ENCODE data around the gene CFAP77.

CFAP77 gene

DNA sequence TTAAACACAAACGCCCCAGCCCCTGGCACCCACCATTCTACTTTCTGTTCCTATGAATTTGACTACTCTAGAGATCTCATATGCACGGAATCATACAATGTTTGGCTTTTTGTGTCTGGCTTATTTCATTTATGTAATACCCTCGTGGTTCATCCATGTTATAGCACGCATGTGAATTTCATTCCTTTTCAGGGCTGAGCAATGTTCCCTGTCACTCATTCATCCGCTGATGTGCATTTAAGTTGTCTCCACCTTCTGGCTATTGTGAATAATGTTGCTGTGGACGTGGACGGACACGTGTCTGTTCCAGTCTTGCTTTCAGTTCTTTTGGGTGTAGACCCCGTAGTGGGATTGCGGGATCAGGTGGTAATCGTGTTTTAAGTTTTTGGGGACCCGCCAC, 92.5 kb downstream of the CFAP77 start:
- TF ChIP-seq, protein P1, sequence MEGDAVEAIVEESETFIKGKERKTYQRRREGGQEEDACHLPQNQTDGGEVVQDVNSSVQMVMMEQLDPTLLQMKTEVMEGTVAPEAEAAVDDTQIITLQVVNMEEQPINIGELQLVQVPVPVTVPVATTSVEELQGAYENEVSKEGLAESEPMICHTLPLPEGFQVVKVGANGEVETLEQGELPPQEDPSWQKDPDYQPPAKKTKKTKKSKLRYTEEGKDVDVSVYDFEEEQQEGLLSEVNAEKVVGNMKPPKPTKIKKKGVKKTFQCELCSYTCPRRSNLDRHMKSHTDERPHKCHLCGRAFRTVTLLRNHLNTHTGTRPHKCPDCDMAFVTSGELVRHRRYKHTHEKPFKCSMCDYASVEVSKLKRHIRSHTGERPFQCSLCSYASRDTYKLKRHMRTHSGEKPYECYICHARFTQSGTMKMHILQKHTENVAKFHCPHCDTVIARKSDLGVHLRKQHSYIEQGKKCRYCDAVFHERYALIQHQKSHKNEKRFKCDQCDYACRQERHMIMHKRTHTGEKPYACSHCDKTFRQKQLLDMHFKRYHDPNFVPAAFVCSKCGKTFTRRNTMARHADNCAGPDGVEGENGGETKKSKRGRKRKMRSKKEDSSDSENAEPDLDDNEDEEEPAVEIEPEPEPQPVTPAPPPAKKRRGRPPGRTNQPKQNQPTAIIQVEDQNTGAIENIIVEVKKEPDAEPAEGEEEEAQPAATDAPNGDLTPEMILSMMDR (IDR thresholded peaks at IDR 0.05; ENCODE audit: extremely low read depth, missing control alignments) = no peak

DNA sequence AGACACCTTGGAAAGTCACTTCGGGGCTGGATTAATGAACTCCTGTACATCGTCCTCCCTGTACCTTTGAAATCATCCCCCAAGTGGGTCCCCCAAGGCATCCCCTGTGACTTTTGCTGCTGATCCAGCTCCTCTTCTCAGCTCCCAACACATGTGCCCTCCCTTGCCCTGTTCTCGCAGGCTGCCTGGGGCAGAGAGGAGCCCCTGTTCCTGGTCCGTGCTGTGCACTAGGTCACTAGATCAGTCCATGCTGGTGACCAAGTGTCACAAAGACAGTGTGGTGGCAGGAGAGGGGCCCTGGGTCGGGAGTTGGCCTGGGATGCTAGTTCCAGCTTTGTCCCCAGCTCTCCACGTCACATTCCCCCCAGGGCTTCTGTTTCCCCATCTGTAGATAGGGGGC, 93.1 kb downstream of the CFAP77 start:
- TF ChIP-seq, protein P1 (IDR thresholded peaks at IDR 0.05; ENCODE audit: extremely low read depth, missing control alignments) = no peak
- DNase-seq (ENCODE audit: low spot score) = no peak

More for the DNA sequence above, 92.5 kb downstream of the CFAP77 start:
- DNase-seq (ENCODE audit: low spot score) = no peak

GRCh38 chr9:132504488-132504887, 94.5 kb downstream of the CFAP77 start:
- TF ChIP-seq, protein P1 (IDR thresholded peaks at IDR 0.05; ENCODE audit: extremely low read depth, missing control alignments) = no peak

GRCh38 chr9:132505991-132506655, 96.1 kb downstream of the CFAP77 start:
- TF ChIP-seq, protein P1 (IDR thresholded peaks at IDR 0.05; ENCODE audit: extremely low read depth, missing control alignments) = no peak
- no peak for DNase-seq (ENCODE audit: low spot score)

More at GRCh38 chr9:132504488-132504887, 94.5 kb downstream of the CFAP77 start:
- no peak for DNase-seq (ENCODE audit: low spot score)

DNA sequence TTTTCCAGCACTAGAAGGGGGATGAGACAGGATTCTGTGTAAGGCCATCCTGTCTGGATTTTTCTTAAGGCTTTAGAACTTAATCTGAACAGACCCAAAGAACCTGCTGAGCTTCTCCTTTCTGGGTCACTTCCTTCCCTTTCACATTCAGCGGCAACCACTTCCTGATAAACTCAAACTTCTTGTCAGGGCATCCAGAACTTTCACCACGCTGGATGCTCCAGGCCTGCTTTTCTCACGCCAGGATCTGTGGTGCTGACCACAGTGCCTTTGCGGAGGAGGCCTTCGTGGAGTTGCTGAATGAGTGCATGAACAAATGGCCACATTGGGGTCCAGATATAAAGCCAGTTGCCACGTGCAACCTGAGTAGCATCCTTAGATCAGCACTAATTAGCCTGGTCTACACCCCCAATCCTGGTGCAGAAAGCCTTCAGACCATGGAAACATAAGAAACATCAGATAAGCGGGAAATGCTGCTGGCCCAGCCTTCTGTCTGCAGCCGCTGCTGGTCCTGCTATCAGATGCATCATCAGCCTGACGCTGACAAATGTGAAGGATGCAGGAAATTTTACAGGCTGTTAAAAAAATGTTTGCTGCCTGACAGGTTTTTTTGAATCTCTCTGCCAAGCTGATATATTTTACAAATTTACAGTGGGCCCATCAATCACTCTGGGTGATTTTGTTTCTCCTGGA, 97.1 kb downstream of the CFAP77 start:
- TF ChIP-seq, protein P1 (IDR thresholded peaks at IDR 0.05; ENCODE audit: extremely low read depth, missing control alignments) = no peak
- no peak for DNase-seq (ENCODE audit: low spot score)

DNA sequence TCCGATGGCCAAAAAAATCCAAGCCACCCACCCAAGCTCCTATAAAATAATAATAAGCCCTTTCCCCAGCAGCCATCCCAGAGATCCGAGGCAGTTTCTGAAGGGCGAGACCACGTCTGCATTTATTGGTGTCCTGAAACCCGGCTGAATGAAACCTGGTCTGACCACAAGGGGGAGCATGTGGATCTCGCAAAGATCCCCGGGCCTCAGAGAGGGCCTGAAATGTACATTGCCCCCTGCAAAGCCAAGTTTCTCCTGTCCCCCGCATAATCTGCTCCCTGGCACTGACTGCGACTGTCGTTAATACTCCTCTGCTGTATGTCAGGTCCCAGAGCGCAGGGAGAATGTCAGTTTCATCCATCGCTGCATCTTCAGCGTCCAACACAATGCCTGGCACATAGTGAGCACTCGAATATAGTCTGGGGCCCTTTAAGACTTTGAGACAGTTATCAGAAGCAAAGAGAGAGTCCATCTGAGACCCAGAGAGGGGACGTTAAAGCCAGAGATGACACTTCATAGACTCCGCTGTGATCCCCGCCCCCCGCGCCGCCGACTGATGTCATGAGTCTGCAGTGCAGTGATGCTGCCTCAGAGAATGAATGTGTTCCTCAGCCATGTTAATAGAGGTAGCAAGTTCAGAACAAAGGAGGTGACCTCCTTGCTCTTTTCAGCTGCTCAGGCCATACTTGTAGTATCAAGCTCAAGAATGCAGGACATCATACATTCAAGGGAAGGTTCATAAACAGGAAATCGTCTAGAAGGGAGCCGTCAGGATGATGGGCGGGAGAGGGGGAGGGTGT, 97.9 kb downstream of the CFAP77 start:
- DNase-seq (ENCODE audit: low spot score) = peak; percentile 90
- TF ChIP-seq, protein P1 (IDR thresholded peaks at IDR 0.05; ENCODE audit: extremely low read depth, missing control alignments) = peak; percentile 67
